ENCODE data around the gene CRYBB1.
"Not testable (repeated sequence)": the region's sequence is repeated elsewhere in the genome, so short reads cannot be mapped to it uniquely, and the experiment has no call there.

CRYBB1 gene

GRCh38 chr22:26636296-26636695 lies 18.5 kb upstream of the CRYBB1 start:
- no peak for DNase-seq (ENCODE audit: low read depth in 2 of 2)

GRCh38 chr22:26635117-26635516 lies 17.3 kb upstream of the CRYBB1 start:
- DNase-seq (ENCODE audit: low read depth in 2 of 2): no peak

- DNase-seq (ENCODE audit: low read depth in 2 of 2): no peak
Observed at GRCh38 chr22:26634189-26634588, 16.4 kb upstream of the CRYBB1 start.

- no peak for DNase-seq (ENCODE audit: low read depth in 2 of 2)
Observed at GRCh38 chr22:26632422-26633155, 14.8 kb upstream of the CRYBB1 start.

- DNase-seq (ENCODE audit: low read depth in 2 of 2): no peak
Observed at GRCh38 chr22:26631282-26631681, 13.5 kb upstream of the CRYBB1 start.

GRCh38 chr22:26629988-26630761 lies 12.3 kb upstream of the CRYBB1 start:
- no peak for DNase-seq (ENCODE audit: low read depth in 2 of 2)

GRCh38 chr22:26624803-26625202 lies 7.0 kb upstream of the CRYBB1 start:
- DNase-seq (ENCODE audit: low read depth in 2 of 2): no peak

- DNase-seq (ENCODE audit: low read depth in 2 of 2): no peak
Observed at GRCh38 chr22:26623984-26624383, 6.2 kb upstream of the CRYBB1 start.

- no peak for DNase-seq (ENCODE audit: low read depth in 2 of 2)
Observed at GRCh38 chr22:26621663-26622062, 3.8 kb upstream of the CRYBB1 start, which contains the start of gene CRYBA4. CRYBA4 (plus strand) TSS chr22:26621963; CDS start chr22:26622597, 634 bp downstream.

GRCh38 chr22:26620197-26620596 lies 2.4 kb upstream of the CRYBB1 start:
- DNase-seq (ENCODE audit: low read depth in 2 of 2): no peak

- no peak for DNase-seq (ENCODE audit: low read depth in 2 of 2)
Observed at GRCh38 chr22:26619510-26619909, 1.7 kb upstream of the CRYBB1 start.

- no peak for DNase-seq (ENCODE audit: low read depth in 2 of 2)
Observed at GRCh38 chr22:26618455-26618854, 628 bp upstream of the CRYBB1 start.

- DNase-seq (ENCODE audit: low read depth in 2 of 2): no peak
Observed at GRCh38 chr22:26616650-26617049, 1.2 kb downstream of the CRYBB1 start.

- DNase-seq (ENCODE audit: low read depth in 2 of 2): no peak
Observed at GRCh38 chr22:26615830-26616435, 1.9 kb downstream of the CRYBB1 start.

GRCh38 chr22:26615149-26615548 lies 2.7 kb downstream of the CRYBB1 start:
- no peak for DNase-seq (ENCODE audit: low read depth in 2 of 2)

GRCh38 chr22:26614322-26614721 lies 3.5 kb downstream of the CRYBB1 start:
- no peak for DNase-seq (ENCODE audit: low read depth in 2 of 2)

GRCh38 chr22:26613753-26614152 lies 4.1 kb downstream of the CRYBB1 start:
- not testable (repeated sequence) for DNase-seq (ENCODE audit: low read depth in 2 of 2)

GRCh38 chr22:26612652-26613051 lies 5.2 kb downstream of the CRYBB1 start:
- no peak for DNase-seq (ENCODE audit: low read depth in 2 of 2)

GRCh38 chr22:26610996-26611395 lies 6.8 kb downstream of the CRYBB1 start:
- DNase-seq (ENCODE audit: low read depth in 2 of 2): no peak

GRCh38 chr22:26610072-26610958 lies 7.5 kb downstream of the CRYBB1 start:
- DNase-seq (ENCODE audit: low read depth in 2 of 2): no peak

GRCh38 chr22:26609287-26609686 lies 8.5 kb downstream of the CRYBB1 start:
- no peak for DNase-seq (ENCODE audit: low read depth in 2 of 2)

- no peak for DNase-seq (ENCODE audit: low read depth in 2 of 2)
Observed at GRCh38 chr22:26608129-26608528, 9.7 kb downstream of the CRYBB1 start.
